ENCODE measurements around the gene ISYNA1. TPM values are rescaled to one million over a fixed set of nuclear protein-coding genes. Genes with fewer than 3 reads are reported as not detected.

Gene ISYNA1
- total RNA-seq, 2 donors from 2014 or later: 60.9 to 143 TPM

DNA sequence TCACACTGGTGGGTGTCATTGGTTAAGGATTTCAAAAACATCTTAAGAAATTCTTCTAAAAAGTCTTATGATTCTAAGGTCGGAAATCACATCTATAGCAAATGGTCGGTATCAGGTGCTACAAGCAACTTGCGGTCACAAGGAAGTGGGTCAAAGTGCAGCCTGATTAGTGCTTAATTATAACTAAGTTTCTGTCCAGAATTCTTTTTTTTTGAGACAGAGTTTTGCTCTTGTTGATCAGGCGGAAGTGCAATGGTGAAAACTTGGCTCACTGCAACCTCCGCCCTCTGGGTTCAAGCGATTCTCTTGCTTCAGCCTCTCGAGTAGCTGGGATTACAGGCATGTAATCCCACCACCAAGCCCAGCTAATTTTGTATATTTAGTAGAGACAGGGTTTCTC, 53.2 kb downstream of the ISYNA1 start:
- H3K4me3 ChIP-seq: no peak overlapping the region
- no peak overlapping the region for H3K27ac ChIP-seq
- DNase-seq (ENCODE audit: low spot score): no peak
- TF ChIP-seq CTCF (IDR thresholded peaks at IDR 0.05): no peak
- peaks cover 6 to 36% of the 10 kb centered on the region in 2 donors for H3K4me1 ChIP-seq (ENCODE audit: control insufficient read depth in 1 of 2, low read depth in 2 of 2)
- no peaks in the 10 kb centered on the region for H3K9me3 ChIP-seq
- no peaks in the 10 kb centered on the region for H3K36me3 ChIP-seq
- no peak for ATAC-seq (ENCODE audit: insufficient number of reproducible peaks, low FRiP score, low read depth)
- H3K27me3 ChIP-seq (replicated peaks; ENCODE audit: insufficient read depth): no peaks in the 10 kb centered on the region

Other genes starting within 250 kb of the ISYNA1 start
- gene MPV17L2, start 244.9 kb downstream of the ISYNA1 start, total RNA-seq: 10 to 100 TPM; 10.6 to 16.1 TPM
- gene RAB3A, start 234.1 kb downstream of the ISYNA1 start, total RNA-seq: 1 to 10 TPM in 1 of 2 donors, not detected in 1; 1.9 TPM
- under 1 TPM; 0.41 to 0.42 TPM for gene PDE4C, start 211.7 kb downstream of the ISYNA1 start, total RNA-seq
- gene IQCN, start 163.7 kb downstream of the ISYNA1 start, total RNA-seq: 10 to 100 TPM in 1 of 2 donors, 1 to 10 TPM in 1; 8.7 to 29.2 TPM
- 100 to 1,000 TPM; 643 to 922 TPM for gene JUND, start 156.5 kb downstream of the ISYNA1 start, total RNA-seq
- 10 to 100 TPM; 74.8 to 90.2 TPM for gene LSM4, start 115.1 kb downstream of the ISYNA1 start, total RNA-seq
- gene PGPEP1, start 97.5 kb downstream of the ISYNA1 start, total RNA-seq: 10 to 100 TPM; 23.7 TPM
- gene GDF15, start 52.0 kb downstream of the ISYNA1 start, total RNA-seq: 10 to 100 TPM in 1 of 2 donors, 1 to 10 TPM in 1; 2.3 to 25.5 TPM
- gene LRRC25, start 40.5 kb downstream of the ISYNA1 start, total RNA-seq: 10 to 100 TPM; 18.7 to 30.3 TPM
- 10 to 100 TPM; 87.7 to 94.9 TPM for gene SSBP4, start 18.7 kb downstream of the ISYNA1 start, total RNA-seq
- 10 to 100 TPM; 28.3 to 35.0 TPM for gene ELL, start 83.9 kb upstream of the ISYNA1 start, total RNA-seq
- gene FKBP8, start 105.4 kb upstream of the ISYNA1 start, total RNA-seq: 100 to 1,000 TPM; 237 to 446 TPM
- gene KXD1, start 119.7 kb upstream of the ISYNA1 start, total RNA-seq: 100 to 1,000 TPM in 1 of 2 donors, 10 to 100 TPM in 1; 99.6 to 174 TPM
- 100 to 1,000 TPM; 306 to 438 TPM for gene UBA52, start 133.7 kb upstream of the ISYNA1 start, total RNA-seq
- gene REX1BD, start 150.7 kb upstream of the ISYNA1 start, total RNA-seq: 10 to 100 TPM; 36.3 to 66.6 TPM
- gene CRLF1, start 168.7 kb upstream of the ISYNA1 start, total RNA-seq: 1,000 to 10,000 TPM in 1 of 2 donors, 10 to 100 TPM in 1; 85.9 to 1,063 TPM
- 1 to 10 TPM; 3.2 to 6.5 TPM for gene TMEM59L, start 174.7 kb upstream of the ISYNA1 start, total RNA-seq
- 10 to 100 TPM; 11.2 to 24.5 TPM for gene KLHL26, start 198.9 kb upstream of the ISYNA1 start, total RNA-seq
- gene CRTC1, start 245.5 kb upstream of the ISYNA1 start, total RNA-seq: 10 to 100 TPM in 1 of 2 donors, 1 to 10 TPM in 1; 8.7 to 11.2 TPM